ENCODE data around the gene STMN3.
"Not testable (repeated sequence)": the region's sequence is repeated elsewhere in the genome, so short reads cannot be mapped to it uniquely, and the experiment has no call there.

STMN3 gene

DNA sequence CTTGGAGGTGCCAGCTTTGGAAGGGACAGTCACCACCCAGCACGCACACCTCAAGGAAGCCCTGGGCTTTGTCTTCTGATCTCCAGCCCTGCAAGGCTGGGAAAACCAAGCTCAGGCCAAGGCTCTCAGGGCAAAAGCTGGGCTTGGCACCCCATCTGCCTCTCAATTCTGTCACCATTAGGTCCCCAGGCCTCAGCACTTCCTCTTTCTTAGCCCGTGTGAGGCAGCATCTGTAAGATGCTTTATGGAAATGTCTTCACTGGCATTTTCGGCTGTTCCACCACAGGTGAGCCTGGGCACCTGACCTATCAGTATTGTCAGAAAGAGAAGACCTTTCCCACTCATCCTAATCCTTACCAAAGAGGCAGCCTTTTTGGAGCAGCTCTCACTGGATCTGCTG, 50.9 kb downstream of the STMN3 start:
- DNase-seq: no peak

DNA sequence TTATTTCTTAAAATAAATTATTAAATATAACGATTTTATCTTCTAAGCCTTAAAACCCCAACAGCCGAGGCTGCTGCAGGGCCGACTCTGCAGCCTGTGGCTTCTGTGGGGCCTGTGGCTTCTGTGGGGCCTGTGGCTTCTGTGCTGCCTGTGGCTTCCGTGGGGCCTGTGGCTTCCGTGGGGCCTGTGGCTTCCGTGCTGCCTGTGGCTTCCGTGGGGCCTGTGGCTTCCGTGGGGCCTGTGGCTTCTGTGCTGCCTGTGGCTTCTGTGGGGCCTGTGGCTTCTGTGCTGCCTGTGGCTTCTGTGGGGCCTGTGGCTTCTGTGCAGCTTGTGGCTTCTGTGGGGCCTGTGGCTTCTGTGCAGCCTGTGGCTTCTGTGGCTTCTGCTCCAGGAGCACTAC, 51.5 kb downstream of the STMN3 start:
- not testable (repeated sequence) for DNase-seq

DNA sequence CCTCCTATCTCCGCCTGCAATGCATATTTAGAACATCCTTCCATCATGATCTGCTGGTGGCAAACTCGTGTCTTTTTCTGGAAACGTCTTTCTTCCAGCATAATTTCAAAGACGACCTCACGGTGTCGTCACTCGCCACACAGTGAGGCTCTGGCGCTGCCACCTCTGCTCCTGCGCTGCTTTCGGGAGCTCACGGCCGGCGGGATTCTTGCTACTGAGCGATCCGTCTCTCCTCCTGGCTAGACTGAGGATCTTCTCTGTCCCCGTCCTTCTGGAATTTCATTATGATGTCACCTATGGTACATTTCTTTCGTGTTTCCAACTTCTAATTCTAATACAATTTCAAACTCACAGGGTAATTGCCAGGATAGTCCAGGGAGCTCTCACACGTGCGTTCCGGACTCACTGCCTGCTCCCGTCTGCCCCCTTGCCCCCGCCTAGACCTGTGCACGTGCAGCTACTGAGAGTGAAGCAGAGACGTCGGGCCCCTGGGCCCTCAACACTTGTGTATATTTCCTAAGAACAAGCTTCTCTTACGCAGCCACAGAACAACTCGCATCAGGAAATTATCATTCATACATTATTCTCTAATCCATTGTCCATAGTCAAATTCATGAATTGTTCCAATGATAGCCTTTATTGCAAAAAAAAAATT, 53.7 kb downstream of the STMN3 start:
- DNase-seq: no peak

DNA sequence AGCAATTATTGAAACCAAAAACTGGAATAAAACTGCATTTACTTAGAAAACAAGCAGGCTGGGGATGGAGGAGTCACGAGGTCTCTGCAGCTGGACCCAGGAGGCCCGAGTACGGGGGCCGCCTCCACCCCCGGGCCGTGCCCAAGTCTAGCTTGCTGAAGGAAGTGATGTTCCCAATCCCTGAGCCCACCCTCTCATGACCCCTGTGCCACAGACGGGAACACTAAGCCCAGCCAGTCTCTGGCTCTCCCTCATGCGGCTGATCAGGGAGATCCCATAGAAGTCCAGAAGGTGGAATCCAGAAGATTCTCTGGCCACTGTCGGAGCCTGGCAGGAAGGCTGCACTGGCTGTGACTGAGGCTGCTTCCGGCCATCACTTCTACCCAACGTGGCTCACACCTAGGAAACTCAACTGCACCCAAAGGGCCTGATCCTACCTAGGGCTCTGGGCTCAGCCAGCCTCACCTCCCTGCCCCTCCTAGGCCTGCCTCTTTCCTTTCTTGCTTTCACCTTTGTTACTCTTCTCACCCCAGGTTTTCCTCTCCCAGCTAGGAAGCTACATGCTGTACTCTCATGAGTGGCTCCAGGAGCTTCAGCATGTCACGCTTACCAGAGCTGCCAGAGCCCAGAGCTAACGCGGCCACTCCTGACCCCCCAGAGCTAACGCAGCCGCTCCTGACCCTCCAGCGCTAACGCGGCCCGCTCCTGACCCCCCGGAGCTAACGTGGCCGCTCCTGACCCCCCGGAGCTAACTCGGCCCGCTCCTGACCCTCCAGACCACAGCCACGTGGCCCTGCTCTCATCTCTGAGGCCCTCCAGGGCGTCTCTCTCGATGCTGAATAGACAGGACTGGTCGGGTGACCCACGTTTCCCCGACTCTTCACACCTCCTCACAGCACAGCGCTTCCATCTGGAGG, 54.5 kb downstream of the STMN3 start:
- no peak for DNase-seq

DNA sequence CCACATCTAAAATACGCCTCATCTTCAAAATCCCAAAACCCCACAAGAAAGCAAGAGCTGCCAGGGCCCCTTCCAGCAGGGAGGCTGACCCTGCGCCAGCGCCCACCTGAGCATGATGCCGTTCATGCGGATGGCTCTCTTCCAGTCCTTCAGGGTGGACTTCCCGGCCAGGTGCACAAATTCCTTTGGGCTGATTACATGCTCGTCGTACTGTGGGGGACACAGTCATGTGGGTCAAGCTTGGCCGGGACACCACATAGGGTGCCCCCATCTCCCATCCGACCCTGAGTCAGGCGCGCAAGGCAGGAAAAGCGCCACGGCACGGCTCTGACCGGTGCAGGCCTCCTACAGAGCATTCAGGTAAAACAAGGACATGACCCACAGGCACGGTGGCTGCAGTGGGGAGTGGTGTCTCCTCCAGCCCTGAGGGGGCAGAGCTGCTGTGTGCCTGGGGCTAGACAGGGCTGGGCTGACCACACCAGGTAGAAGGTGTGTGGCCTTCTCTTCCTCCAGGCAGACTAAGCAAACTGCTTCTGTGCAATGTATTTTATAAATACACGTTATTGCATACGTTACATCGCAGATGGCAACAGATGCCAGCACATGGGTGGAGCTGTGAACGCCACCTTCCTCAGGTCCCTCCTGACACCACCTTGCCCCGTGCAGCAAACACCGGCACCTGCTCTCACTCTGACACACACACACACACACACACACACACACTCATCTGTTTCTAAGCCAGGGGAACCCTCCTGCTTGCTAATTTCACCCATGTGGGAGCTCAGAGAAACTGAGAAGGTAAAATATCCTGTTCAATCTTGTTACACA, 55.4 kb downstream of the STMN3 start:
- no peak for DNase-seq

DNA sequence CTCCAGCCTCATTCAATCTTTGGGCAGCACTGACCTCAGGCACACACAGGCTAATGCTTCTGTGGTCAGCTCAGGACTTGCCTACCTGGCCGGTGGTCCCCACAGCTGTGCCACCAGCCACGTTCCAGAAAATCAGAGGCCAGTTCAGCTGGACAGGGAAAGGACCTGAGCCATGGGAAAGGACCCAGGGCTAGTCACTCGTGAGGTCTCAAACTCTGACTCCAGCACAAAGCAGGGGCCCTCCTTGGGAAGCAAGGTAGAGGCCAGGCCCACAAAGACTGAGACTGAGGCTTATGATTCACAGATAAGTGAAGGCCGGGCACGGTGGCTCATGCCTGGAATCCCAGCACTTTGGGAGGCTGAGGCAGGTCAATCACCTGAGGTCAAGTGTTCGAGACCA, 56.8 kb downstream of the STMN3 start:
- DNase-seq: no peak

DNA sequence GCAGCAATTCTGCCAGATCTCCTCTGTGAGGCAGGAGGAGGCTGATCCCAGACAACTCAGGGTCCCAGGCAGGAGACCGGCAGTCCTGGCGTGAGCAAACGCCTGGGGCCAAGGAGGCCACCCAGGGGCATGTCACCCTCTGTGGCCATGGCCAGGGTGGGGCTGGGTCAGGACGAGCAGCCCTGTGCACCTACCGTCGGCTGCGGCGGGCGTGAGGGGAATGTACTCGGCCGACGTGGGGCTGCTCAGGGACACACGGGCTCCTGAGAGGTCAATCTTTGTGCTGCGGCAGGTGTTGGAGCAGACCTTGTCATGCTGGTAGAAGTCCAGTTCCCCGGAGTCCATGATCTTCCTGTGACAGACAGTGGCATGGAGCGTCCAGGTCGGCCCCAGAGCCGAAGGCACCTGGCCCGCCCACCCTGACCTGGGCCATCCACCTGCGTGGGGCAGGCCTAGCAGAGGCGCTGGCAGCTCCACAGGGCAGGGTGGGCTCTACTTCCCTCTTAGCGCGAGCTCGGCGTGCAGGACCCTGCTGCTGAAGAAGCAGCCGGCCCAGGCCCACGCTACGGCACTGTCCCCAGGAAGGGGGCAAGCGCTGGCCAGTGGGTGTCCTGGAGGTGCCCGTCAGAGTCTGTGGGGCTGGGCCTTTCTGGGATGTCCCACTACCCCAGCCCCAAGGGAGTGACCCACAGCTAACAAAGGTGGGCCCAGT, 57.7 kb downstream of the STMN3 start:
- no peak for DNase-seq

DNA sequence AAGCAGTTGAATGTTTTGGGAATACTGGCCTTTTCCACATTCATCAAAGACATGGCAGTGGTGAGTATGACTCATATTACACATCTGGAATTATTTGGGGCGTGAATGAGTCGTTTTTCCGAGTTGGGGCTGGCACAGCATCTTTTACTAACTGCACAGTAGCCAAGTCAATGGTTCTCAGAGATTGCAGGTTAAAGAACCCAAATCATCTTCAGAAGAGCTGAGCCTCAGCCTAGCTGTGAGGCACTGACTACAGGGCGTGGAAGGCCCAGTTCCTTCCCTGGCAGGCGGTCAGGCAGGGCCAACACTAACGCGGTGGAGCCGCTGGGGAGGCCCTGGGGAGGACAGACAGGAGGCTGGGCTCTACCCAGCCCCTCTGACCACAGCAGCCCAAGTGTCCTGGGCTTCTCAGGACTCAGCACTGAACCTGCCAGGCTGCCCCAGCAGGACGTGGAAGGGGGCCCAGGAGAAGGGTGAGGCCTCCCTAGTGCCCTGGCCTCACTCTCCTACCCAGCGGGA, 59.1 kb downstream of the STMN3 start:
- DNase-seq: no peak

DNA sequence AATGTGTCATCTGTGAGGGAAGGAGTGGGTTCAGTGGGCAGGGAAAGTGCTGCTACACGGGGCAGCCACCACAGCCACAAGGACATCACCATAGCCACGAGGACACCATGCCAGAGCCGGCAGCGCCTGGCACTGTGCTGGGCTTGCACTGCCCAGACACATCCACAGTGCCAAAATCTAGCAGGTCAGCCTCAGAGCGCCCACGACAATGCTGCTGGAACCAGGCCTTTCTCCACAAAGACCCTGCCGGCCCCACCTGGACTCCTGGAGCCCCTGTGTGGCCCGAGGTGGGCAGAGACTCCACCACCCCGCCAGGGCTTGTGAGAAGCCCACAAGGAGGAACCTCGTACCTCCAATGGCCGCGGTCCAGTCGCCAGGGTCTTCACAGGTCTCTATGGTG, 60.6 kb downstream of the STMN3 start:
- no peak for DNase-seq

DNA sequence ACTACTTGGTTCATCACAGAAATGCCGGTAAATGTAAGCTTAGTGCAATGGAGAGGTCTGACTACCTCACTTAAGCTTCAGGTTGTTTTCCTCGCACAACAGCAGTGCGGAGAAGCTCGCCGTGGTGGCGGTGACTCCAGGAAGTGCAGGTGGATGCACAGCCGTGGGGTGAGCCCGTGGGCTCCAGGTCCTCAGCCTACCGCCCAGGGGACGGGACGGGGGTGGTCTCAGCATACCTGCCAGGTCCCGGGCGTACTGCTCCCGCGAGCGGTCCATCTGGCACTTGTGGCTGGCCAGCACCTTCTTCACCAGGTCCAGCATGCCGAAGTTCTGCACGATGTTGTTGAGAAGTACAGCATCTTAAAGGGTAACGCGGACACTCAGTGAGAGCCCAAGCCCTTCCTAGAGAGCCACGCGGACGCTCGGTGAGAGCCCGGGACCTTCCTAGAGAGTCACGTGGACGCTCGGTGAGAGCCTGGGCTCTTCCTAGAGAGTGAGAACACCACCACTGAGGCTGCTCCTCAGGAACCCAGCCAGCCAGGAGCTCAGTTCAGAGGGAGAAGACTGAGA, 61.4 kb downstream of the STMN3 start:
- no peak for DNase-seq

DNA sequence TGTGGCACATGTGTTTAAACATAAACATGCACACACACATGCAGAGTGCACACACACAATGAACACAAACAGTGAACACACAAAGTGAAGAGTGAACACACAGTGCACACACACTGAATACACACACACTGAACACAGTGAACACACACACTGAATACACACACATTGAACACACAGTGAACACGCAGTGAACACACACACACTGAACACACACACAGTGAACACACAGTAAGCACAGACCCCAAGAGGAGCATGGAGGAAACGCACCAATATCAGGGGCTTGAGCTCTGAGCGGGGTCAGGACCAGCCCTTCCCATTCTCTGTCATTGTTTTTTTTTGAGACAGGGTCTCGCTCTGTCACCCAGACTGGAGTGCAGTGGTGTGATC, 62.1 kb downstream of the STMN3 start:
- no peak for DNase-seq

DNA sequence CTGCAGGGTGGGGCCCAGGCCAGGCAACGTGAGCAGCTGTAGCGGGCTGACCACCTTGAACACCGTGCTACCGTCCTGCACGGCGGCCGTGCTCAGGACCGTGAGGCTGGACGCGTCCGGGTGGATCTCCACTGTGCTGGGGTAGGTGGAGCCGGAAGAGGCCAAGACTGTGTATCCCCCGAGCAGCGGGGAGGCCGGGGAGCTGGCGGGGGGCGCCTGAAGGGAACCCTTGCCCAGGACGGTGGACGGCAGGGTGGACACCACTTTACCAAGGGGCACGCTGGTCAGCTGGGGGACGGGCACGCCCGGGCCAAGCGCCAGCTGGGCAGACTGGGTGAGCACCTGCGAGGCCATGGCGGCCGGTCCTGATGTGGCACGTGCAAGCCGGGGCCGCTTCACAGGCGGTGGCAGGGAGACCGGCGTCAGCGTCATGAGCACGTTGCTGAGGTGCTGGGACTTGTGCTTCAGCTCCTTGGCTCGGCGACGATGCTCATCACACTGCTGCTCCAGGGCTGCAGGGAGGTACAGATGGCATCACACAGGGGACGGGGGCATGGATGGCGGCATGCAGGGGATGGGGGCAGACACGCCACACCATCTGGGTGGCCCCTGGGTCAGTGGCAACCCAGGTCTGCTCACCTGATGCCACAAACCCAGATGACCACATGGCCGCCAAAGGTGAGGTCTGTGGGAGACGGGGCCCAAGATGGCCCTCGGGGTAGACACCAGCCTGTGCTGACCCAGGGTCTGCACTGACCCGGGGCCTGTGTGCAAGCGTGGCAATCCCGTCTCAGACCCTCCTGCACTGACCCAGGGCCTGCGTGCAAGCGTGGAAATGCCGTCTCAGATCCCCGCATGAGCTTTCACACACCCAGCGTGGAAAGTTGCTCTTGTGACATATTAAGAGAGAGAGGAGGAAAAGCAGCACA, 62.7 kb downstream of the STMN3 start:
- DNase-seq: no peak
